Sigmoid colon (tissue), 4 donors: ENCODE data around the gene MTM1.

Experiments
- POLR2A ChIP-seq, 2 donors: fragments of 450-650 bp; IDR thresholded peaks; one replicate each; pipeline ENCODE4 v1.6.1; 2016; ENCODE audit warnings: antibody characterized with exemption in 2 of 2, mild to moderate bottlenecking in 2 of 2, moderate library complexity in 2 of 2
- POLR2AphosphoS5 ChIP-seq, 4 donors: sonication (generic); formaldehyde crosslinking; IDR thresholded peaks; one replicate each; pipeline ENCODE4 v1.6.1; 2017; ENCODE audit warnings: antibody characterized with exemption in 4 of 4
- TF ChIP-seq, protein P1 (sequence below), 4 experiments: fragments of 450-650 bp in 3 of 4; fragments of 200-600 bp in 1 of 4; IDR thresholded peaks; one replicate each; pipeline ENCODE4 v1.5.1; 2016 to 2019; ENCODE audit warnings: antibody characterized with exemption in 4 of 4, mild to moderate bottlenecking in 3 of 4, moderate library complexity in 2 of 4

- TF ChIP-seq, protein P1, sequence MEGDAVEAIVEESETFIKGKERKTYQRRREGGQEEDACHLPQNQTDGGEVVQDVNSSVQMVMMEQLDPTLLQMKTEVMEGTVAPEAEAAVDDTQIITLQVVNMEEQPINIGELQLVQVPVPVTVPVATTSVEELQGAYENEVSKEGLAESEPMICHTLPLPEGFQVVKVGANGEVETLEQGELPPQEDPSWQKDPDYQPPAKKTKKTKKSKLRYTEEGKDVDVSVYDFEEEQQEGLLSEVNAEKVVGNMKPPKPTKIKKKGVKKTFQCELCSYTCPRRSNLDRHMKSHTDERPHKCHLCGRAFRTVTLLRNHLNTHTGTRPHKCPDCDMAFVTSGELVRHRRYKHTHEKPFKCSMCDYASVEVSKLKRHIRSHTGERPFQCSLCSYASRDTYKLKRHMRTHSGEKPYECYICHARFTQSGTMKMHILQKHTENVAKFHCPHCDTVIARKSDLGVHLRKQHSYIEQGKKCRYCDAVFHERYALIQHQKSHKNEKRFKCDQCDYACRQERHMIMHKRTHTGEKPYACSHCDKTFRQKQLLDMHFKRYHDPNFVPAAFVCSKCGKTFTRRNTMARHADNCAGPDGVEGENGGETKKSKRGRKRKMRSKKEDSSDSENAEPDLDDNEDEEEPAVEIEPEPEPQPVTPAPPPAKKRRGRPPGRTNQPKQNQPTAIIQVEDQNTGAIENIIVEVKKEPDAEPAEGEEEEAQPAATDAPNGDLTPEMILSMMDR (IDR thresholded peaks at IDR 0.05): no peak
- no peak for TF ChIP-seq POLR2A (IDR thresholded peaks at IDR 0.05)
- no peak for TF ChIP-seq POLR2AphosphoS5 (IDR thresholded peaks at IDR 0.05)
Observed at GRCh38 chrX:150694738-150695410, 126.5 kb downstream of the MTM1 start.
